HCT116 (cell line): Measurements from ENCODE around the gene SUGCT. TPM values are rescaled to one million over a fixed set of nuclear protein-coding genes. Genes with fewer than 3 reads are reported as not detected.

Experiments
- ATAC-seq: fragments of 200-7000 bp; cut with Tn5 transposase; 2 replicates; pipeline ENCODE4 v1.9.1; 2020; ENCODE audit warnings: mild to moderate bottlenecking, moderate library complexity
- BruUV-seq: library from RNA; stranded (reverse); fragments of 400-500 nt; replicated peaks from 2 replicates; lab custom pipeline; 2021; lab: Mats Ljungman, UMichigan
- CTCF ChIA-PET: fragments of 300-600 bp; sonication (Branson Sonifier 250); formaldehyde crosslinking; loops from one replicate; lab custom pipeline; 2021; ENCODE audit warnings: antibody characterized with exemption; lab: Charles Lee
- POLR2A ChIA-PET: fragments of 300-600, 350-600 bp; sonication (Branson Sonifier 250); formaldehyde crosslinking; loops from one replicate; lab custom pipeline; 2021; ENCODE audit warnings: antibody characterized with exemption; lab: Charles Lee
- RAD21 ChIA-PET, 2 experiments: fragments of 300-600 bp; sonication (Branson Sonifier 250); formaldehyde crosslinking; loops; one replicate each; lab custom pipeline; 2023; ENCODE audit warnings: low total read pairs in 2 of 2; ENCODE audit not compliant: uncharacterized antibody in 2 of 2, unreplicated experiment in 2 of 2, low non-redundant PET in 1 of 2; lab: Charles Lee
- DNase-seq: peaks from one replicate; pipeline ENCODE4 v3.0.0-alpha.2; 2010; ENCODE audit warnings: low read depth, low spot score
- H2AFZ ChIP-seq: fragments of 200-600 bp; shearing (Covaris generic), sonication (generic); 2 replicates; pipeline ENCODE4 v1.6.1; 2017; ENCODE audit warnings: low read depth, mixed run types, mixed read lengths, antibody characterized with exemption, low read length; ENCODE audit not compliant: poor library complexity, severe bottlenecking
- H3K27ac ChIP-seq: 2 replicates; pipeline ENCODE4 v1.5.1; 2012; ENCODE audit warnings: low read depth, low read length
- H3K27me3 ChIP-seq: fragments of 200-600 bp; sonication (generic); 2 replicates; pipeline ENCODE4 v1.6.1; 2016; ENCODE audit warnings: mixed run types, low read length, mixed read lengths; ENCODE audit not compliant: insufficient read depth
- H3K36me3 ChIP-seq, 2 experiments: fragments of 200-500 bp in 1 of 2; fragments of 200-600 bp in 1 of 2; sonication (Bioruptor generic) in 1 of 2; sonication (generic) in 1 of 2; 2 replicates each; pipeline versions ENCODE4 v1.5.1 to v1.6.1; 2014 to 2016; ENCODE audit warnings: low read length in 2 of 2, inconsistent platforms in 1 of 2, mixed read lengths in 1 of 2, mixed run types in 1 of 2; ENCODE audit not compliant: insufficient read depth in 2 of 2, control insufficient read depth in 1 of 2
- H3K4me1 ChIP-seq, 2 experiments: fragments of 200-600 bp in 1 of 2; sonication (generic) in 1 of 2; 2 replicates each; pipeline versions ENCODE4 v1.5.1 to v1.6.1; 2012 to 2017; ENCODE audit warnings: low read length in 2 of 2, inconsistent platforms in 1 of 2, mild to moderate bottlenecking in 1 of 2, mixed read lengths in 1 of 2, mixed run types in 1 of 2, moderate library complexity in 1 of 2; ENCODE audit not compliant: insufficient read depth in 2 of 2, control insufficient read depth in 1 of 2
- H3K4me2 ChIP-seq: fragments of 200-600 bp; sonication (generic); 2 replicates; pipeline ENCODE4 v1.6.1; 2017; ENCODE audit warnings: mixed run types, low read length, mixed read lengths
- H3K4me3 ChIP-seq, 2 experiments: fragments of 200-600 bp in 1 of 2; sonication (generic) in 1 of 2; replicated peaks in 1 of 2; 2 replicates each; pipeline ENCODE4 v1.5.1; 2011 to 2016; ENCODE audit warnings: low read length in 2 of 2, control low read depth in 1 of 2, low read depth in 1 of 2, mild to moderate bottlenecking in 1 of 2, mixed read lengths in 1 of 2, mixed run types in 1 of 2
- H3K79me2 ChIP-seq: fragments of 200-600 bp; sonication (generic); 2 replicates; pipeline ENCODE4 v1.6.1; 2017; ENCODE audit warnings: mild to moderate bottlenecking, mixed run types, low read length, moderate library complexity, mixed read lengths; ENCODE audit not compliant: insufficient read depth
- H3K9ac ChIP-seq: fragments of 200-600 bp; sonication (generic); 2 replicates; pipeline ENCODE4 v1.6.1; 2016; ENCODE audit warnings: low read length, mixed read lengths
- H3K9me2 ChIP-seq: fragments of 200-600 bp; sonication (generic), shearing (Covaris generic); 2 replicates; pipeline ENCODE4 v1.6.1; 2017; ENCODE audit warnings: mixed run types, mild to moderate bottlenecking, moderate library complexity; ENCODE audit not compliant: insufficient read depth
- H3K9me3 ChIP-seq, 2 experiments: fragments of 200-500 bp in 1 of 2; fragments of 200-600 bp in 1 of 2; sonication (Bioruptor generic) in 1 of 2; sonication (generic) in 1 of 2; 2 replicates each; pipeline ENCODE4 v1.6.1; 2014 to 2017; ENCODE audit warnings: low read length in 2 of 2, mixed read lengths in 2 of 2, inconsistent platforms in 1 of 2, low read depth in 1 of 2, mild to moderate bottlenecking in 1 of 2, mixed run types in 1 of 2, moderate library complexity in 1 of 2; ENCODE audit not compliant: control insufficient read depth in 1 of 2, insufficient read depth in 1 of 2
- H4K20me1 ChIP-seq: fragments of 200-600 bp; sonication (generic), shearing (Covaris generic); 2 replicates; pipeline ENCODE4 v1.6.1; 2017; ENCODE audit warnings: mixed run types, mild to moderate bottlenecking, moderate library complexity; ENCODE audit not compliant: insufficient read depth
- CTCF ChIP-seq, 3 experiments: fragments of 200-600 bp in 1 of 3; sonication (generic) in 1 of 3; IDR thresholded peaks in 2 of 3; conservative IDR thresholded peaks in 1 of 3; 2 replicates each; pipeline ENCODE4 v1.5.1; 2012 to 2017; ENCODE audit warnings: low read depth in 2 of 3, low read length in 2 of 3, antibody characterized with exemption in 1 of 3, borderline replicate concordance in 1 of 3, control low read depth in 1 of 3, mild to moderate bottlenecking in 1 of 3, mixed read lengths in 1 of 3, mixed run types in 1 of 3, moderate library complexity in 1 of 3; ENCODE audit not compliant: insufficient read depth in 1 of 3
- EGR1 ChIP-seq: IDR thresholded peaks from 2 replicates; pipeline ENCODE4 v1.6.1; 2012; ENCODE audit warnings: low read depth
- ELF1 ChIP-seq: IDR thresholded peaks from 2 replicates; pipeline ENCODE4 v1.6.1; 2012; ENCODE audit warnings: low read depth, borderline replicate concordance
- EZH2 ChIP-seq: fragments of 200-600 bp; sonication (generic); IDR thresholded peaks from 2 replicates; pipeline ENCODE4 v1.6.1; 2017; ENCODE audit warnings: antibody characterized with exemption, mixed run types
- EZH2phosphoT487 ChIP-seq: fragments of 200-600 bp; IDR thresholded peaks from 2 replicates; pipeline ENCODE4 v1.6.1; 2018; ENCODE audit warnings: antibody characterized with exemption, borderline replicate concordance
- FOSL1 ChIP-seq: IDR thresholded peaks from 2 replicates; pipeline ENCODE4 v1.6.1; 2012; ENCODE audit warnings: low read depth
- JUND ChIP-seq: IDR thresholded peaks from 2 replicates; pipeline ENCODE4 v1.6.1; 2012
- MAX ChIP-seq: IDR thresholded peaks from 2 replicates; pipeline ENCODE4 v1.6.1; 2012
- POLR2A ChIP-seq: IDR thresholded peaks from 2 replicates; pipeline ENCODE4 v1.7.0; 2011; ENCODE audit warnings: borderline replicate concordance; ENCODE audit not compliant: insufficient read depth, insufficient read length; ENCODE audit errors: extremely low read depth
- POLR2AphosphoS5 ChIP-seq: IDR thresholded peaks from 2 replicates; pipeline ENCODE4 v1.6.1; 2011; ENCODE audit warnings: mild to moderate bottlenecking, low read depth, low read length, moderate library complexity
- RAD21 ChIP-seq: IDR thresholded peaks from 2 replicates; pipeline ENCODE4 v1.6.1; 2012; ENCODE audit warnings: low read depth, mild to moderate bottlenecking
- REST ChIP-seq: IDR thresholded peaks from 2 replicates; pipeline ENCODE4 v1.6.1; 2012; ENCODE audit warnings: low read depth
- SIN3A ChIP-seq: IDR thresholded peaks from 2 replicates; pipeline ENCODE4 v1.6.1; 2012; ENCODE audit warnings: low read depth
- SP1 ChIP-seq: IDR thresholded peaks from 2 replicates; pipeline ENCODE4 v1.6.1; 2012; ENCODE audit warnings: low read depth
- TCF7L2 ChIP-seq: IDR thresholded peaks from 2 replicates; pipeline ENCODE4 v1.7.0; 2011; ENCODE audit warnings: borderline replicate concordance, inconsistent platforms; ENCODE audit not compliant: insufficient read depth, insufficient read length; ENCODE audit errors: extremely low read depth
- YY1 ChIP-seq: IDR thresholded peaks from 2 replicates; pipeline ENCODE4 v1.6.1; 2011; ENCODE audit warnings: low read length, low read depth, moderate library complexity, mild to moderate bottlenecking; ENCODE audit not compliant: insufficient replicate concordance; ENCODE audit errors: extremely low read depth
- ZBTB33 ChIP-seq: IDR thresholded peaks from 2 replicates; pipeline ENCODE4 v1.6.1; 2011; ENCODE audit warnings: mild to moderate bottlenecking, low read length, moderate library complexity; ENCODE audit not compliant: insufficient replicate concordance; ENCODE audit errors: extremely low read depth
- ZFX ChIP-seq: fragments of 450-650 bp; IDR thresholded peaks from 2 replicates; pipeline ENCODE4 v1.6.1; 2017
- intact Hi-C: fragments of 100-400 bp; cut with micrococcal nuclease; formaldehyde crosslinking; loops from 2 replicates; pipeline ENCODE4 v1.10.0; 2022
- total RNA-seq: library from RNA; stranded (reverse); gene quantifications from one replicate; pipeline ENCODE4 v1.2.1, GENCODE V29; 2021; ENCODE audit not compliant: unreplicated experiment

The SUGCT gene
- total RNA-seq, 1 experiment from 2014 or later: 4.4 TPM

GRCh38 chr7:40701836-40702551, 567.2 kb downstream of the SUGCT start:
- ChIA-PET CTCF (interaction anchor here (1.2 to 1.3 kb wide), 2 partner anchors 20 to 301 kb away, joined by 3 read pairs; no protein-coding TSS in a partner anchor), RAD21 (no interaction called here), POLR2A (no interaction called here)
- TF ChIP-seq REST (no peak), JUND (no peak), POLR2A (no peak), EZH2 (no peak), SIN3A (no peak), POLR2AphosphoS5 (no peak), SP1 (no peak), ELF1 (no peak), ZBTB33 (no peak), TCF7L2 (no peak), RAD21 (no peak), EGR1 (no peak), CTCF (IDR thresholded peaks at IDR 0.05 in 2 of 3, conservative IDR thresholded peaks at IDR 0.05 in 1 of 3; ENCODE audit: borderline replicate concordance in 1 of 3, insufficient read depth in 1 of 3, low read depth in 2 of 3, low read length in 2 of 3) (no peak), MAX (no peak), FOSL1 (no peak), YY1 (no peak), EZH2phosphoT487 (no peak), ZFX (no peak)
- ATAC-seq: no peak
- Histone ChIP-seq H3K9me2 (no peaks in the 10 kb centered on the region), H3K4me1 (no peaks in the 10 kb centered on the region; a peak in 1 of 4 replicates), H4K20me1 (no peaks in the 10 kb centered on the region), H3K79me2 (no peaks in the 10 kb centered on the region), H3K36me3 (no peaks in the 10 kb centered on the region), H3K4me2 (no peak overlapping the region), H2AFZ (no peak overlapping the region), H3K27me3 (no peaks in the 10 kb centered on the region), H3K9me3 (no peaks in the 10 kb centered on the region), H3K4me3 (no peak overlapping the region), H3K9ac (no peak overlapping the region), H3K27ac (no peak overlapping the region)
- intact Hi-C loops: no loop called here
- DNase-seq: no peak
- no TSS peak for BruUV-seq
